Transverse colon (tissue), 4 donors: Measurements from ENCODE around the gene TMEM132E. TPM values are rescaled to one million over a fixed set of nuclear protein-coding genes. Genes with fewer than 3 reads are reported as not detected.

Experiments used
- DNase-seq: peaks from one replicate; pipeline ENCODE4 v3.0.0-alpha.2; 2019
- H3K27ac ChIP-seq, 4 donors: fragments of 200-600 bp; sonication (generic); 2 replicates each; pipeline ENCODE4 v1.5.1; 2016 to 2018; ENCODE audit warnings: inconsistent platforms in 4 of 4
- H3K27me3 ChIP-seq: fragments of 200-600 bp; sonication (generic); 2 replicates; pipeline ENCODE4 v1.5.1; 2017; ENCODE audit warnings: inconsistent platforms
- H3K36me3 ChIP-seq, 4 donors: fragments of 200-600 bp; sonication (generic); 2 replicates each; pipeline ENCODE4 v1.5.1; 2017 to 2019; ENCODE audit warnings: inconsistent platforms in 4 of 4
- H3K4me1 ChIP-seq, 4 donors: fragments of 200-600 bp; sonication (generic); 2 replicates each; pipeline ENCODE4 v1.5.1; 2017 to 2020; ENCODE audit warnings: inconsistent platforms in 4 of 4
- H3K4me3 ChIP-seq, 4 donors: fragments of 200-600 bp; sonication (generic); 1 replicate in 1 of 4; 2 replicates in 3 of 4; pipeline versions ENCODE4 v1.5.1 to v1.6.1; 2017 to 2019; ENCODE audit warnings: inconsistent platforms in 4 of 4
- H3K9me3 ChIP-seq, 2 donors: fragments of 200-600 bp; sonication (generic); 2 replicates each; pipeline ENCODE4 v1.5.1; 2017 to 2019; ENCODE audit warnings: inconsistent platforms in 2 of 2
- CTCF ChIP-seq, 5 experiments: fragments of 200-600 bp in 3 of 5; fragments of 450-650 bp in 2 of 5; sonication (generic) in 3 of 5; IDR thresholded peaks; 1 replicate in 2 of 5; 2 replicates in 3 of 5; pipeline ENCODE4 v1.5.1; 2016 to 2017; ENCODE audit warnings: antibody characterized with exemption in 5 of 5, inconsistent platforms in 3 of 5, mild to moderate bottlenecking in 2 of 5, moderate library complexity in 1 of 5
- EP300 ChIP-seq: sonication (generic); formaldehyde crosslinking; IDR thresholded peaks from one replicate; pipeline ENCODE4 v1.6.1; 2017; ENCODE audit warnings: antibody characterized with exemption, low read depth
- POLR2A ChIP-seq: fragments of 450-650 bp; IDR thresholded peaks from one replicate; pipeline ENCODE4 v1.6.1; 2016; ENCODE audit warnings: antibody characterized with exemption, mild to moderate bottlenecking, moderate library complexity
- POLR2AphosphoS5 ChIP-seq, 3 donors: sonication (generic); formaldehyde crosslinking; IDR thresholded peaks; one replicate each; pipeline ENCODE4 v1.6.1; 2016; ENCODE audit warnings: antibody characterized with exemption in 3 of 3
- WGBS, 2 donors: methylation state at CpG; one replicate each; pipeline ENCODE4 v1.1.5; 2018; ENCODE audit warnings: low coverage in 1 of 2; 5-methylcytosine and 5-hydroxymethylcytosine counted together
- in situ Hi-C, 4 donors: fragments of 200-750 bp; cut with MboI; loops; one replicate each; pipeline versions ENCODE4 v1.15.0 to v1.15.1; 2017; ENCODE audit warnings: low sequenced_read_pairs in 3 of 4, low pct_ligation_motif_present in 1 of 4, low pct_unique_long_range_greater_than_20kb in 1 of 4
- intact Hi-C: fragments of 100-400 bp; cut with DNase I; formaldehyde crosslinking; loops from one replicate; pipeline ENCODE4 v1.15.1; 2023; ENCODE audit warnings: low total_unique reads
- total RNA-seq, 4 donors: library from RNA; depleted of rRNA; stranded (reverse); fragments of >200 nt; gene quantifications; one replicate each; pipeline ENCODE4 v1.1.0, GENCODE V29; 2016

The TMEM132E gene
- total RNA-seq, result not detected

GRCh38 chr17:34579017-34579946, at the start of gene TMEM132E:
TSS of gene TMEM132E (plus strand) at chr17:34579582. CDS start at chr17:34581077, 1,495 bp downstream.
- DNase-seq, result peak; percentile 13
- no peaks in the 10 kb centered on the region for H3K9me3 ChIP-seq
- peak within 1 kb of the TSS; percentile 35 to 52 (median 40) for H3K4me3 ChIP-seq
- peaks cover 84% of the 10 kb centered on the region for H3K27me3 ChIP-seq
- intact Hi-C loops, result no loop called here
- no peaks in the 10 kb centered on the region for H3K36me3 ChIP-seq
- H3K27ac ChIP-seq, result no peak within 1 kb of the TSS
- TF ChIP-seq POLR2A, result no peak
- TF ChIP-seq POLR2AphosphoS5 (IDR thresholded peaks at IDR 0.05), result no peak
- WGBS, 2 donors, result 1 to 4% methylated on average over 12 to 100 of the region's 101 CpGs
- in situ Hi-C loops, result loop anchor here in 1 of 4 donors (25.0 kb wide), 1 partner anchor 558 kb away; the partner anchor contains the start of genes NLE1 and UNC45B
- peaks cover 24 to 34% (median 30%) of the 10 kb centered on the region in 4 donors for H3K4me1 ChIP-seq

- TF ChIP-seq EP300, result no peak
- no peak for TF ChIP-seq CTCF (IDR thresholded peaks at IDR 0.05)
- TF ChIP-seq POLR2A, result no peak
- TF ChIP-seq POLR2AphosphoS5 (IDR thresholded peaks at IDR 0.05), result no peak
- Histone ChIP-seq H3K27me3 (peaks cover 12% of the 10 kb centered on the region), H3K27ac (no peak overlapping the region), H3K4me1 (no peaks in the 10 kb centered on the region), H3K9me3 (no peaks in the 10 kb centered on the region), H3K4me3 (no peak overlapping the region), H3K36me3 (no peaks in the 10 kb centered on the region)
- in situ Hi-C loops (loop anchor here in 3 of 4 donors (10.0 to 25.0 kb wide), 4 partner anchors 94 to 594 kb away; partner anchors contain the start of genes FNDC8 (in 3 of the 3) and RAD51D (in 1 of the 3)), intact Hi-C loops (no loop called here)
- 8% methylated on average over 3 of the region's 3 CpGs; no CpG with 5 or more reads in 1 of the 2 donors for WGBS, 2 donors
- DNase-seq, result no peak
Measured at GRCh38 chr17:34530918-34531317, 48.5 kb upstream of the TMEM132E start.

DNA sequence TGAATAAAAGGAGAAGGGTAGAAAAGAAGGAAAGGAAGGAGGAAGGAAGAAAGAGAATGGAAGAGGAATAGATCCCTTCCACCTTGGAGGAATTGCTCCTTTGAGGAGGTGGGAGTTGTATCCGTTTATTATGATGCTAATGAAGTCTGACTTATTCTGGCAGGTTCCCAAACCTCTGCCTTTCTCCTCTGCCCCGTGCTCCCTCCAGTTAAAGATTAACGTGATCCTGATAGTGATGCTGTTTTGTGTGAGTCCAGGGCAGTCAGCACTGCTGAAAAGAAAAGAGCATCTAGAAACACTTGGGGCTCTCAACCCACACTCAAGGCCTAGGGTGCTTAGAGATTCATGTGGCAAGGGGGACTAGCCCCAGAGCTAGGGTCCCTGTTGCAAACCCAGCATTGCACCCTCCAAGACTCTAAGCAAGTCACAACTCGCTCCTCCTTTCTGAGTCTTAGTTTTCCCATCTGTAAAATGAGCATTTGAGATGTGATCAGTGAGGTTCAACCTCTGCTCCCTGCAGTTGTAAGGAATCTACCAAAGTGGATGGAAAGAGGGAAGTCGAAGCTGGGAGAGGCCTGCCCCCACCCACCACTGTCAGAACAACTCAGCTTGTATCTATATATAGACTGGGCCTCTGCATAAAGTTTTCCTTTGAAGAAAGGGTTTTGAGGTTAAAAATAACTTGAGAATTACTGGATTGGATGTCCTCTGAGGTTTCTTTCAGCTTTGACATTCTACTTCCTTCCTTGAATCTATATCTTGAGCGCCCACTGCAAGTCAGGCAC, 46.9 kb upstream of the TMEM132E start:
- Histone ChIP-seq H3K36me3 (no peaks in the 10 kb centered on the region), H3K27me3 (peaks cover 12% of the 10 kb centered on the region), H3K27ac (no peak overlapping the region), H3K4me1 (no peaks in the 10 kb centered on the region), H3K9me3 (no peaks in the 10 kb centered on the region), H3K4me3 (no peak overlapping the region)
- in situ Hi-C loops, result loop anchor here in 3 of 4 donors (10.0 to 25.0 kb wide), 4 partner anchors 95 to 592 kb away; partner anchors contain the start of genes FNDC8 (in 3 of the 3) and RAD51D (in 1 of the 3)
- 13 to 33% methylated on average over 1 to 6 of the region's 6 CpGs for WGBS, 2 donors
- DNase-seq, result no peak
- intact Hi-C loops, result no loop called here
- TF ChIP-seq CTCF (IDR thresholded peaks at IDR 0.05), result no peak
- no peak for TF ChIP-seq POLR2AphosphoS5 (IDR thresholded peaks at IDR 0.05)
- no peak for TF ChIP-seq EP300
- no peak for TF ChIP-seq POLR2A

GRCh38 chr17:34533806-34534527, 45.4 kb upstream of the TMEM132E start:
- in situ Hi-C loops, result loop anchor here in 3 of 4 donors (10.0 to 25.0 kb wide), 4 partner anchors 97 to 591 kb away; partner anchors contain the start of genes FNDC8 (in 3 of the 3) and RAD51D (in 1 of the 3)
- Histone ChIP-seq H3K9me3 (no peaks in the 10 kb centered on the region), H3K4me3 (no peak overlapping the region), H3K36me3 (no peaks in the 10 kb centered on the region), H3K4me1 (no peaks in the 10 kb centered on the region), H3K27ac (no peak overlapping the region), H3K27me3 (peaks cover 2% of the 10 kb centered on the region)
- TF ChIP-seq POLR2AphosphoS5 (IDR thresholded peaks at IDR 0.05), result no peak
- no peak for TF ChIP-seq EP300
- TF ChIP-seq POLR2A, result no peak
- no peak for TF ChIP-seq CTCF (IDR thresholded peaks at IDR 0.05)
- no peak for DNase-seq
- intact Hi-C loops, result no loop called here
- WGBS, 2 donors, result 70 to 73% methylated on average over 1 to 6 of the region's 6 CpGs
